CD4-positive, alpha-beta T cell treated with Interleukin-17A for 4 hours (primary cell): ENCODE data around the gene HOXC6.

Experiments
- DNase-seq: peaks from one replicate; pipeline ENCODE4 v3.0.0-alpha.2; 2020; ENCODE audit warnings: mixed read lengths

Gene HOXC6

GRCh38 chr12:54016478-54016964, 11.7 kb upstream of the HOXC6 start:
- no peak for DNase-seq

GRCh38 chr12:54017027-54017788, 11.0 kb upstream of the HOXC6 start:
- no peak for DNase-seq

GRCh38 chr12:54017878-54018467, 10.3 kb upstream of the HOXC6 start:
- peak; percentile 79 for DNase-seq

GRCh38 chr12:54018468-54018984, 9.7 kb upstream of the HOXC6 start:
- DNase-seq: no peak

- no peak for DNase-seq
Measured at GRCh38 chr12:54019091-54019811, 9.0 kb upstream of the HOXC6 start.

- DNase-seq: no peak
Measured at GRCh38 chr12:54019924-54020590, 8.2 kb upstream of the HOXC6 start.

GRCh38 chr12:54020591-54021405, 7.4 kb upstream of the HOXC6 start:
- no peak for DNase-seq

- no peak for DNase-seq
Measured at GRCh38 chr12:54021432-54022013, 6.7 kb upstream of the HOXC6 start.

GRCh38 chr12:54022960-54023884, 5.0 kb upstream of the HOXC6 start:
- no peak for DNase-seq

- no peak for DNase-seq
Measured at GRCh38 chr12:54024127-54024526, 4.1 kb upstream of the HOXC6 start.

GRCh38 chr12:54024581-54025305, 3.5 kb upstream of the HOXC6 start:
- no peak for DNase-seq

- no peak for DNase-seq
Measured at GRCh38 chr12:54025499-54026405, 2.5 kb upstream of the HOXC6 start.

- no peak for DNase-seq
Measured at GRCh38 chr12:54026640-54027441, 1.4 kb upstream of the HOXC6 start.

GRCh38 chr12:54027442-54027786, 826 bp upstream of the HOXC6 start:
- DNase-seq: no peak

- no peak for DNase-seq
Measured at GRCh38 chr12:54029529-54030441, 1.5 kb downstream of the HOXC6 start.

GRCh38 chr12:54030442-54030801, 2.2 kb downstream of the HOXC6 start:
- no peak for DNase-seq

- DNase-seq: no peak
Measured at GRCh38 chr12:54030889-54031471, 2.7 kb downstream of the HOXC6 start.
